Fibroblast of skin of scalp (primary cell): ENCODE measurements around the gene MCOLN1.

Experiments
- DNase-seq: peaks from one replicate; pipeline ENCODE4 v3.0.0-alpha.2; 2013

The MCOLN1 gene

DNA sequence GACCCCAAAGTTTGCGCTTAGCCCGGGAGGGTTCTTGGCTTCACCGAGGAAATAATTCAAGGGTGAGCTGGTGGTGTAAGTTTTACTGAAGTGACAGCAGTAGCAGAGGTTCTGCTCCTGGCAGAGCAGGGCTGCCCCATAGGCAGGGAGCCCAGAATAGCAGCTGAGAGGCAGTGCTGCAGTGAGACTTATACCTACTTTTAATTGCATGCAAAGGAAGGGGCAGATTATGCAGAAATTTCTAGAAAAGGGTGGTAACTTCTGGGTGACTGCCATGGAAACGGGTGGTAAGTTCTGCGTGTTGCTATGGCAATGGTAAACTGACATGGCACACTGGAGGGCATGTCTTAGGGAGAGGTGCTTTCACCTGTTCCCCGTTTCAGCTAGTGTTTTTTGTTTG lies 55.7 kb downstream of the MCOLN1 start:
- no peak for DNase-seq

DNA sequence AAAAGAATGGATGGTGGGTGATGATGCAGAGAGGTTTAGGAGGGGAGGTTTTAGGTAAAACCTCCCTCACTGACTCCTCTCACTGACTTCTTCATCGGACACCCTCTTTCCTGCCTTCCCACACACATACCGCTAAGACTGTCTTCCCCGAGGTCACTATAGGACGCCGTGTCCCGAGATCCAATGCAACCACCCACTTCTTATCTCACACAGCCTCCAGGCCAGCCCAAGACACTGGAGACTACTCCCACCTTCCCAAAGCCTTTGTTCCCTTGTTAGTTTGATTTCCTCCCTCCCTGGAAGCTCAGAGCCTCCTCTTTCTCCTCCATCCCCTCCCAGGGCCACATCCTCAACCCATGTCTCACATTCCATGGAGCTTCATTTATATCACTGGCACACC lies 56.8 kb downstream of the MCOLN1 start:
- DNase-seq = no peak

DNA sequence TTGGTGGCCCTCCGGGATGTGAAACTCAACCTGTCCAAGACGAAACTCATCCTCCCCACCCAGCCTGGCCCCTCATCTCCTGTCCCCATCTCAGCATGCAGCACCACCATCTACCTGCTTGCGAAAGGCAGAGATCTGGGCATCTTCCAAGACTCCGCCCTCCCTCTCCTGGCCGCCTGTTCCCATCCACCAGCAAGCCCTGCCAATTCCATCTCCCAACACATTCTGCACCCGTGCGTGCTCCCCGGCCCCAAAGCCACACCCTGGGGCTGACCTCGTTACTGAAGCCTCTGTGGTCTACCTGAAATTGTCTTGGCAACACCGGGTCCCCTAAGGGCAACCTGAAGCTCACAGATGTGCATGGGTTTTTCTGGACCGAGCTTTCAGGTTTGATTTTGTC lies 60.0 kb downstream of the MCOLN1 start:
- no peak for DNase-seq
